Breast epithelium (tissue), 4 donors: ENCODE measurements around the gene PROM2. TPM values are rescaled to one million over a fixed set of nuclear protein-coding genes. Genes with fewer than 3 reads are reported as not detected.
"Not testable (repeated sequence)": the region's sequence is repeated elsewhere in the genome, so short reads cannot be mapped to it uniquely, and the experiment has no call there.

Source experiments
- DNase-seq, 2 donors: peaks; one replicate each; pipeline ENCODE4 v3.0.0-alpha.2; 2019; ENCODE audit warnings: low spot score in 2 of 2
- H3K27ac ChIP-seq, 2 donors: fragments of 200-600 bp; sonication (generic) in 1 of 2; one replicate each; pipeline ENCODE4 v1.5.1; 2016 to 2019; ENCODE audit warnings: mild to moderate bottlenecking in 1 of 2
- H3K27me3 ChIP-seq, 2 donors: fragments of 200-600 bp; sonication (generic) in 1 of 2; one replicate each; pipeline versions ENCODE4 v1.5.1 to v1.6.0; 2017 to 2019; ENCODE audit warnings: control low read depth in 1 of 2, mild to moderate bottlenecking in 1 of 2
- H3K36me3 ChIP-seq: fragments of 200-600 bp; one replicate; pipeline ENCODE4 v1.5.1; 2019
- H3K4me1 ChIP-seq, 2 donors: fragments of 200-600 bp; sonication (generic); one replicate each; pipeline ENCODE4 v1.5.1; 2016 to 2019; ENCODE audit warnings: control low read depth in 1 of 2
- H3K4me3 ChIP-seq, 3 donors: fragments of 200-600 bp; sonication (generic); 1 replicate in 2 of 3; 2 replicates in 1 of 3; pipeline ENCODE4 v1.5.1; 2016 to 2019; ENCODE audit warnings: mild to moderate bottlenecking in 3 of 3, moderate library complexity in 2 of 3
- H3K9me3 ChIP-seq, 2 donors: fragments of 200-600 bp; sonication (generic) in 1 of 2; one replicate each; pipeline ENCODE4 v1.5.1; 2016 to 2019; ENCODE audit warnings: control low read depth in 1 of 2
- POLR2A ChIP-seq: fragments of 450-650 bp; IDR thresholded peaks from one replicate; pipeline ENCODE4 v1.6.1; 2016; ENCODE audit warnings: antibody characterized with exemption, mild to moderate bottlenecking, moderate library complexity
- POLR2AphosphoS5 ChIP-seq, 3 donors: sonication (generic); formaldehyde crosslinking; IDR thresholded peaks; one replicate each; pipeline ENCODE4 v1.6.1; 2017; ENCODE audit warnings: antibody characterized with exemption in 3 of 3
- intact Hi-C: fragments of 100-400 bp; cut with DNase I; formaldehyde crosslinking; loops from one replicate; pipeline ENCODE4 v1.15.1; 2023; ENCODE audit warnings: low total_unique reads
- total RNA-seq, 3 donors: library from RNA; depleted of rRNA; stranded (reverse); fragments of >200 nt; gene quantifications; one replicate each; pipeline ENCODE4 v1.1.0, GENCODE V29; 2016
- TF ChIP-seq, protein P1 (sequence below), 3 donors: fragments of 450-650 bp; IDR thresholded peaks; one replicate each; pipeline ENCODE4 v1.5.1; 2016 to 2017; ENCODE audit warnings: antibody characterized with exemption in 3 of 3, mild to moderate bottlenecking in 3 of 3, moderate library complexity in 3 of 3

Gene PROM2
- total RNA-seq, 3 donors from 2014 or later, result 1.4 to 48.8 (median 47.7) TPM

DNA sequence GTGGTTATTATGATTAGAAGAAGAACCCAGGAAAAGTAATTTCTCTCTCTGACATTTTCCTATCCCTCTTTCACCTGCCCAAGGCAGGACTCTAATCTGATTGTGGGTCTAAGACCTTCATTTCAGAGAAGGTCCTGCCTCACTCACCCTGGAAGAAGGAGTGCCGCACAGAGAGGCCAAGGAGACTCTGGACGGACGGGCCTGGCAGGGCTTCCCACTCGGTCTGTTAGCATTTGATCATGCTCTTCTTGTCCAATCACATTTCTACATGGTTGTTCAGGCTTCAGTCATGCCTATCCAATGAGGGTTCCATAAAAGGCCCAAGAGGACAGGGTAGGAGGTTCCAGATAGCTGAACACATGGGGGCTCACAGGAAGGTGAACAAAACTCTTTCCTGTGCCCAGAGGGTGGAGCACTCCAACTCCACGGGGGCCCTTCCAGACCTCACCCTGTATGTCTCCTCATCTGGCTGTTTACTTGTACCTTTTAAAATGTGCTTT is 39.9 kb upstream of the PROM2 start:
- TF ChIP-seq, protein P1, sequence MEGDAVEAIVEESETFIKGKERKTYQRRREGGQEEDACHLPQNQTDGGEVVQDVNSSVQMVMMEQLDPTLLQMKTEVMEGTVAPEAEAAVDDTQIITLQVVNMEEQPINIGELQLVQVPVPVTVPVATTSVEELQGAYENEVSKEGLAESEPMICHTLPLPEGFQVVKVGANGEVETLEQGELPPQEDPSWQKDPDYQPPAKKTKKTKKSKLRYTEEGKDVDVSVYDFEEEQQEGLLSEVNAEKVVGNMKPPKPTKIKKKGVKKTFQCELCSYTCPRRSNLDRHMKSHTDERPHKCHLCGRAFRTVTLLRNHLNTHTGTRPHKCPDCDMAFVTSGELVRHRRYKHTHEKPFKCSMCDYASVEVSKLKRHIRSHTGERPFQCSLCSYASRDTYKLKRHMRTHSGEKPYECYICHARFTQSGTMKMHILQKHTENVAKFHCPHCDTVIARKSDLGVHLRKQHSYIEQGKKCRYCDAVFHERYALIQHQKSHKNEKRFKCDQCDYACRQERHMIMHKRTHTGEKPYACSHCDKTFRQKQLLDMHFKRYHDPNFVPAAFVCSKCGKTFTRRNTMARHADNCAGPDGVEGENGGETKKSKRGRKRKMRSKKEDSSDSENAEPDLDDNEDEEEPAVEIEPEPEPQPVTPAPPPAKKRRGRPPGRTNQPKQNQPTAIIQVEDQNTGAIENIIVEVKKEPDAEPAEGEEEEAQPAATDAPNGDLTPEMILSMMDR (IDR thresholded peaks at IDR 0.05), result no peak
- TF ChIP-seq POLR2A (no peak), POLR2AphosphoS5 (IDR thresholded peaks at IDR 0.05) (no peak)
- H3K4me3 ChIP-seq, result no peak overlapping the region
- no peak overlapping the region for H3K27ac ChIP-seq
- intact Hi-C loops, result no loop called here
- no peaks in the 10 kb centered on the region for H3K27me3 ChIP-seq
- H3K9me3 ChIP-seq, result peaks cover 0 to 2% of the 10 kb centered on the region in 2 donors
- H3K4me1 ChIP-seq, result no peaks in the 10 kb centered on the region
- no peaks in the 10 kb centered on the region for H3K36me3 ChIP-seq
- no peak for DNase-seq

DNA sequence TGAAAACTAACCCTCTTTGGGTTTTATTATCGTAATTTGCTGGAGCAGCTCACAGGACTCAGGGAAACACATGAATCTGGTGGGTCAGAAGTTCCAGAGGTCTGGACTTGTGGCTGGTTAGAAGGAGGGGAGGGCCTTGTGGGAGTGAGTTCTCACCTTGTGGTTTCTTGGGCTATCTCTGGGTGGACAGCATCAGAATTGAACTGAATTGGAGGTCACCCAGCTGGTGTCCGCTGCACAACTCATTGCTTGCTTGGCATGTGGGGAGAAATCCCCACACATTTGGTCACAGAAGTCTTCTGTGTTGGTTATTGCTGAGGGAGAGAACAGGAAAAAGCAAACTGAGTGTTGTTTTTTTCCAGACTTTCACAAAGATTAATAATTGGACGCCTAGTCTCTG is 39.4 kb upstream of the PROM2 start:
- TF ChIP-seq, protein P1 (IDR thresholded peaks at IDR 0.05), result no peak
- Histone ChIP-seq H3K4me1 (no peaks in the 10 kb centered on the region), H3K9me3 (peaks cover 0 to 6% of the 10 kb centered on the region in 2 donors), H3K36me3 (no peaks in the 10 kb centered on the region), H3K27me3 (no peaks in the 10 kb centered on the region), H3K27ac (no peak overlapping the region), H3K4me3 (no peak overlapping the region)
- no peak for DNase-seq
- intact Hi-C loops, result no loop called here

DNA sequence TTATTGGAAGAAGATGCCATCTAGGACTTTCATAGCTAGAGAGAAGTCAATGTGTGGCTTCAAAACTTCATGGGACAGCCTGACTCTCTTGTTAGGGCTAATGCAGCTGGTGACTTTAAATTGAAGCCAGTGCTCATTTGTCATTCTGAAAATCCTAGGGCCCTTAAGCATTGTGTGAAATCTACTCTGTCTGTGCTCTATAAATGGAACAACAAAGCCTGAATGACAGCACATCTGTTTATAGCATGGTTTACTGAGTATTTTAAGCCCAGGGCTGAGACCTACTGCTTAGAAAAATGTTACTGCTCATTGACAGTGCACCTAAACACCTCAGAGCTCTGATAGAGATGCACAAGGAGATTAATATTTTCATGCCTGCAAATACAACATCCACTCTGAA is 36.1 kb upstream of the PROM2 start:
- no peaks in the 10 kb centered on the region for H3K4me1 ChIP-seq
- intact Hi-C loops, result no loop called here
- no peak overlapping the region for H3K4me3 ChIP-seq
- no peak overlapping the region for H3K27ac ChIP-seq
- no peaks in the 10 kb centered on the region for H3K27me3 ChIP-seq
- H3K9me3 ChIP-seq, result peaks cover 22 to 30% of the 10 kb centered on the region in 2 donors
- H3K36me3 ChIP-seq, result no peaks in the 10 kb centered on the region
- no peak for DNase-seq
- TF ChIP-seq POLR2AphosphoS5 (IDR thresholded peaks at IDR 0.05), result no peak
- TF ChIP-seq, protein P1 (IDR thresholded peaks at IDR 0.05), result no peak
- no peak for TF ChIP-seq POLR2A

DNA sequence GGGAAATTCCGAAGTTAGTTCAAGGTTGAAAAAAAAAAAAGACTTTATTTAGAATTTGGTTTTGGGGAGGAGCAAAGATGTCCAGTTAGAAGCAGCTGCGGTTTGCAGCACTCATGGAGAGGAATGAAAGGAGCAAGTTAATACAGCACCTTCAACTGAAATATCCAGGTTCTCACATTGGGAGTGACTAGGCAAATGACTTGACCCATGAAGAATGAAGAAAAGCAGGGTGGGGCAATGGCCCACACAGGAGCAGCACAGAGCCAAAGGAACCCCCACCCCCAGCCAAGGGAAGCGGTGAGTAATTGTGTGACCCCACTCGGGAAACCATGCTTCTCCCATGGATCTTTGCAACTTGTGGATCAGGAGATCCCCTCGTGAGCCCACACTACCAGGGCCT is 34.2 kb upstream of the PROM2 start:
- H3K4me1 ChIP-seq, result no peaks in the 10 kb centered on the region
- no peaks in the 10 kb centered on the region for H3K27me3 ChIP-seq
- intact Hi-C loops, result no loop called here
- TF ChIP-seq POLR2A (no peak), POLR2AphosphoS5 (IDR thresholded peaks at IDR 0.05) (no peak)
- TF ChIP-seq, protein P1 (IDR thresholded peaks at IDR 0.05), result no peak
- DNase-seq, result no peak
- peaks cover 22 to 34% of the 10 kb centered on the region in 2 donors for H3K9me3 ChIP-seq
- H3K36me3 ChIP-seq, result no peaks in the 10 kb centered on the region
- H3K27ac ChIP-seq, result no peak overlapping the region
- H3K4me3 ChIP-seq, result no peak overlapping the region

DNA sequence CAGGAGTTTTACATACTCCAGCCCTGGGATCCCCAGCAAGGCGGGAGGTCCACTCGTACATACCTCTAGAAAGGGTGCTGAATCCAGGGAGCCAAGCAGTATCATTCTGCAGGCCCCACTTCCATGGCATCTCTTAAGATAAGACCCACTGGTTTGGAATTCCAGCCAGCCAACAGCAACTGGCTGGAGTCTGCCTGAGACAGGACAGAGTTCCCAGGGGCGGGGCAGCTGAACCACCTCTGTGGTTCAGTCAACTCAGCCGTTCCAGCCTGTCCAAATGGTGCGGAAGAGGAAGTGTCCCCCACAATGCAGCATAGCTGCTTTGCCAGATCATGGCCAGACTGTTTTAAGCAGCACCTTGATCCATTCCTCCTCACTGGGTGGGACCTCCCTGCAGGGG is 33.7 kb upstream of the PROM2 start:
- peaks cover 22 to 34% of the 10 kb centered on the region in 2 donors for H3K9me3 ChIP-seq
- intact Hi-C loops, result no loop called here
- H3K4me3 ChIP-seq, result no peak overlapping the region
- no peaks in the 10 kb centered on the region for H3K27me3 ChIP-seq
- no peaks in the 10 kb centered on the region for H3K36me3 ChIP-seq
- no peaks in the 10 kb centered on the region for H3K4me1 ChIP-seq
- H3K27ac ChIP-seq, result no peak overlapping the region
- TF ChIP-seq, protein P1 (IDR thresholded peaks at IDR 0.05), result no peak
- TF ChIP-seq POLR2A (no peak), POLR2AphosphoS5 (IDR thresholded peaks at IDR 0.05) (no peak)
- no peak for DNase-seq

DNA sequence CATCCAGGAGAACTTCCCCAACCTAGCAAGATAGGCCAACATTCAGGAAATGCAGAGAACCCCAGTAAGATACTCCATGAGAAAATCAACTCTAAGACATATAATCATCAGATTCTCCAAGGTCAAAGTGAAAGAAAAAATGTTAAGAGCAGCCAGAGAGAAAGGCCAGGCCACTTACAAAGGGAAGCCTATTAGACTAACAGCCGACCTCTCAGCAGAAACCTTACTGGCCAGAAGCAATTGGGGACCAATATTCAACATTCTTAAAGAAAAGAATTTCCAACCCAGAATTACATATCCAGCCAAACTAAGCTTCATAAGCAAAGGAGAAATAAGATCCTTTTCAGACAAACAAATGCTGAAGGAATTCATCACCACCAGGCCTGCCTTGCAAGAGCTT is 32.2 kb upstream of the PROM2 start:
- H3K27ac ChIP-seq, H3K4me3 ChIP-seq, H3K27me3 ChIP-seq, DNase-seq, intact Hi-C loops, H3K36me3 ChIP-seq, H3K4me1 ChIP-seq: not testable (repeated sequence)
- peaks cover 29 to 34% of the 10 kb centered on the region in 2 donors for H3K9me3 ChIP-seq
